ENCODE data around the gene NPFFR1. TPM values are rescaled to one million over a fixed set of nuclear protein-coding genes. Genes with fewer than 3 reads are reported as not detected.

NPFFR1 gene
- total RNA-seq, 2 donors from 2014 or later = 0.02 TPM; not detected in 1

DNA sequence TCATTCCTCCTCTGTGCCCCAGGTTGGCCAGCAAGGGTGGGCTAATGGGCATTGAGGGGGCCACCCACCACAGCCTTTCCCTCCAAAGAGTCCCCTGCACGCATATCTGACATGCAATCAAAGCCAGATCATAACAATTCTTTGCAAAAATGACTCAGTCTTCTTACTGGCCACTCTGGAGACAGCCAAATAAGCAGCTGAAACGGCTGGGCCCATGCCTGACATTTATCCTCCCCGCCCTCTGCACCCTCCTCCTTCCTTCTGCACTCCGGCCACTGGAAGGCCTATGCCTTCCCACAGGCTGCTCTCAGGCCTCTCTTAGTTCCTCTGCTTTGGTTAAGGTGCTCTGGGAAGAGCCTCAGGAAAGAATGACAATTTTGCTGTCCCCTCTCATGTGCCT lies 29.2 kb upstream of the NPFFR1 start:
- Mint-ChIP-seq H3K27ac (no peak overlapping the region), H3K9me3 (no peaks in the 10 kb centered on the region), H3K36me3 (ENCODE audit: low read depth) (no peaks in the 10 kb centered on the region), H3K27me3 (ENCODE audit: insufficient read depth) (no peaks in the 10 kb centered on the region), H3K4me1 (no peaks in the 10 kb centered on the region), H3K4me3 (no peak overlapping the region)
- no peak overlapping the region for H3K27ac ChIP-seq (ENCODE audit: low read depth, low read length)
- no peaks in the 10 kb centered on the region for H3K27me3 ChIP-seq (ENCODE audit: control insufficient read depth, insufficient read depth, low read length, poor library complexity, severe bottlenecking)
- H3K9ac ChIP-seq (ENCODE audit: extremely low read depth, low read length, poor library complexity, severe bottlenecking) = no peak overlapping the region
- no peak overlapping the region for H3K4me3 ChIP-seq (ENCODE audit: low read length)
- H3K9me3 ChIP-seq (ENCODE audit: control insufficient read depth, low read length) = no peaks in the 10 kb centered on the region
- DNase-seq = peak; percentile 30
- TF ChIP-seq CTCF (conservative IDR thresholded peaks at IDR 0.05) = no peak
- no peaks in the 10 kb centered on the region for H3K36me3 ChIP-seq (ENCODE audit: control insufficient read depth, insufficient read depth, low read length)
- H3K4me1 ChIP-seq (ENCODE audit: control insufficient read depth, insufficient read depth, low read length) = no peaks in the 10 kb centered on the region
- 84 to 100% methylated on average over 2 to 4 of the region's 4 CpGs for WGBS, 2 experiments (ENCODE audit: insufficient coverage in 1 of 2, insufficient read length in 1 of 2)

DNA sequence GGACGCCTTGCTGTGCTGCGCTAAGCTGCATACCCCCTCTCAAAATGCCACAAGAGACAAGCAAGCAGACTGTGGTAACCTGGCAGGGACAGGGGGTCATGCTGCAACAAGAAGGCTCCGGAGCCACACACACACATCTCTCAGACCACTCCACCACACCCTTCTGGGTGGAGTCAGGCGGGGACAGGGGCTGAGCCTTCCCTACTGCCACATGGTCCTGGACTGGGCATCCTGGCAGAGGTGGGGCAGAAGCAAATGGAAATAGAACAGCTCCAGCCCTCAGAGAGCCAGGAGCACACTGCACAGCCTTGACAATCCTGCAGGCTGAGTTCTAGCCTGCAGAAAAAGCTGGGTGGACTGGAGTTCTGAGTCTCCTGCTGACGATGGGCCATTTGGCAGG lies 28.4 kb upstream of the NPFFR1 start:
- no peaks in the 10 kb centered on the region for H3K27me3 Mint-ChIP-seq (ENCODE audit: insufficient read depth)
- Histone ChIP-seq H3K36me3 (ENCODE audit: control insufficient read depth, insufficient read depth, low read length) (no peaks in the 10 kb centered on the region), H3K27ac (ENCODE audit: low read depth, low read length) (no peak overlapping the region), H3K4me3 (ENCODE audit: low read length) (no peak overlapping the region), H3K4me1 (ENCODE audit: control insufficient read depth, insufficient read depth, low read length) (no peaks in the 10 kb centered on the region), H3K9me3 (ENCODE audit: control insufficient read depth, low read length) (no peaks in the 10 kb centered on the region), H3K27me3 (ENCODE audit: control insufficient read depth, insufficient read depth, low read length, poor library complexity, severe bottlenecking) (no peaks in the 10 kb centered on the region), H3K9ac (ENCODE audit: extremely low read depth, low read length, poor library complexity, severe bottlenecking) (no peak overlapping the region)
- TF ChIP-seq CTCF (conservative IDR thresholded peaks at IDR 0.05) = no peak
- H3K9me3 Mint-ChIP-seq = no peaks in the 10 kb centered on the region
- H3K4me1 Mint-ChIP-seq = no peaks in the 10 kb centered on the region
- 81 to 97% methylated on average over 3 to 5 of the region's 5 CpGs for WGBS, 2 experiments (ENCODE audit: insufficient coverage in 1 of 2, insufficient read length in 1 of 2)
- DNase-seq = no peak
- H3K36me3 Mint-ChIP-seq (ENCODE audit: low read depth) = no peaks in the 10 kb centered on the region
- H3K27ac Mint-ChIP-seq = no peak overlapping the region
- no peak overlapping the region for H3K4me3 Mint-ChIP-seq

DNA sequence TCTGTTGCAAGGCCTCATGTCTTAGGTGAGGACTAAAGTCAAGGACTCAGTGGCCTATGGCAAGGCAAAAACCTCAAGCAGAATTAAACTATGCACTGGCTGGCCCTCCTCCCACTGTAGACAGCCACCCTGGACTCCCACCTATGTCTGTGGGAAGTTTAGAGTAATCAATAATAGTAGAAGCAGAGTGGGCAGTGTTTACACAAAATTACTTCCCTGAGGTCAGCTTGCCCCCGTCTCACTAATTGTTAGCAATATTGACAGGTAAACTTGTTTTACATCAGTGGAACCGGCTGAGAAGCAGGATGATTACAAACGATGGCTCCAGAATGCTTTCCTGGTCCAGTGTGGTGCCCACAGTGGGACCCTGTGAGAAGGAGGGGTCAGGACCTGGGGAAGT lies 27.9 kb upstream of the NPFFR1 start:
- no peak for TF ChIP-seq CTCF (conservative IDR thresholded peaks at IDR 0.05)
- no peak overlapping the region for H3K27ac Mint-ChIP-seq
- no peak for DNase-seq
- Histone ChIP-seq H3K4me1 (ENCODE audit: control insufficient read depth, insufficient read depth, low read length) (no peaks in the 10 kb centered on the region), H3K9ac (ENCODE audit: extremely low read depth, low read length, poor library complexity, severe bottlenecking) (no peak overlapping the region), H3K9me3 (ENCODE audit: control insufficient read depth, low read length) (no peaks in the 10 kb centered on the region), H3K4me3 (ENCODE audit: low read length) (no peak overlapping the region), H3K27me3 (ENCODE audit: control insufficient read depth, insufficient read depth, low read length, poor library complexity, severe bottlenecking) (no peaks in the 10 kb centered on the region), H3K36me3 (ENCODE audit: control insufficient read depth, insufficient read depth, low read length) (no peaks in the 10 kb centered on the region), H3K27ac (ENCODE audit: low read depth, low read length) (no peak overlapping the region)
- 84 to 100% methylated on average over 3 of the region's 3 CpGs for WGBS, 2 experiments (ENCODE audit: insufficient coverage in 1 of 2, insufficient read length in 1 of 2)
- H3K9me3 Mint-ChIP-seq = no peaks in the 10 kb centered on the region
- H3K4me1 Mint-ChIP-seq = no peaks in the 10 kb centered on the region
- H3K27me3 Mint-ChIP-seq (ENCODE audit: insufficient read depth) = no peaks in the 10 kb centered on the region
- H3K4me3 Mint-ChIP-seq = no peak overlapping the region
- no peaks in the 10 kb centered on the region for H3K36me3 Mint-ChIP-seq (ENCODE audit: low read depth)
